ENCODE results near the gene MICU1.

- TF ChIP-seq CTCF (IDR thresholded peaks at IDR 0.05; ENCODE audit: low read depth, low read length, poor library complexity, severe bottlenecking) (no peak), EZH2phosphoT487 (IDR thresholded peaks at IDR 0.05; ENCODE audit: borderline replicate concordance, low read length) (no peak)
Observed at GRCh38 chr10:72542396-72542815, 83.5 kb downstream of the MICU1 start.
